Inflammatory macrophage (primary cell): ENCODE data around the gene PCSK5.
"Not testable (repeated sequence)": the region's sequence is repeated elsewhere in the genome, so short reads cannot be mapped to it uniquely, and the experiment has no call there.

Experiments used
- DNase-seq, 2 donors: peaks; one replicate each; pipeline ENCODE4 v3.0.0-alpha.2; 2020 to 2022
- total RNA-seq, 18 experiments: gene quantifications; one replicate each; lab custom pipeline; 2026; ENCODE audit warnings: mixed read lengths in 6 of 18, inconsistent platforms in 2 of 18; lab: John Stamatoyannopoulos, UW

Gene PCSK5
- 14.3 to 44.6 (median 25.9) reads per million in 18 experiments for total RNA-seq

- DNase-seq, result peak; percentile 91 to 92
These were observed at the start of gene PCSK5 for GRCh38 chr9:75890472-75891276. Gene PCSK5 (plus strand): TSS chr9:75890673. CDS start chr9:75891182, 509 bp downstream.

DNA sequence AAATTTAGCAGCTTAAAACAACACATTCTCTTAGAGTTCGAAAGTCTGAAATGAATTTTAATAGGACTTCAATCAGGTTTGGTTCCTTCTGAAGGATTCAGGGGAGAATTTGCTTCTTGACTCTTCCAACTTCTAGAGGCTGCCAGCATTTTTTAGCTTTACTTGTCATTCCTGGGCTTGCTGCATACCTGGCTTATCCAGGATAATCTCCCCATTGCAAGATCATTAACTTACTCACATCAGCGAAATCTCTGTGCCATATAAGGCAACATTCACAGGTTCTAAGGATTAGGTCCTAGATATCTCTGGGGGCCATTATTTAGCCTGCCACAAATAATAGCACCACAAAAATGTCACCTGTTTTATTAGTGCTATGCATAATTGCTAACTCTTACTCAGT is 46.2 kb upstream of the PCSK5 start:
- no peak for DNase-seq

DNA sequence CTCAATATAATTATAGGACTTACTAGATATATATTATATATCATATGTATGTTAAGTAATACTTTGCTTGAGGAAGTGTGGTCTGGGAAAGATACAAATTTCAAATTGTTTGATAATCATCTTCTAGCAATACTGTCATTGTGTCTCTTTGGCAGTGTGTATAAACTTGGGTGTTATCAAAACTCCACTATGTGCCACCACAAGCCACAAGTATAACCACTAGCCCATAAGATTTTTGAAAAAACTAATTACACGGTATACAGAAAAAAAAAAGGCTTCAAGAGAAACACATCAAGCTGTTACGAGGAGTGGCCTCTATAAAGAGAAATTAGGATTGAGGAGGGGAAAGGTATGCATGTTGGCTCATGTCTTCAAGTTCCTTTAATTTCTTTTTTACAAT is 44.7 kb upstream of the PCSK5 start:
- no peak for DNase-seq

DNA sequence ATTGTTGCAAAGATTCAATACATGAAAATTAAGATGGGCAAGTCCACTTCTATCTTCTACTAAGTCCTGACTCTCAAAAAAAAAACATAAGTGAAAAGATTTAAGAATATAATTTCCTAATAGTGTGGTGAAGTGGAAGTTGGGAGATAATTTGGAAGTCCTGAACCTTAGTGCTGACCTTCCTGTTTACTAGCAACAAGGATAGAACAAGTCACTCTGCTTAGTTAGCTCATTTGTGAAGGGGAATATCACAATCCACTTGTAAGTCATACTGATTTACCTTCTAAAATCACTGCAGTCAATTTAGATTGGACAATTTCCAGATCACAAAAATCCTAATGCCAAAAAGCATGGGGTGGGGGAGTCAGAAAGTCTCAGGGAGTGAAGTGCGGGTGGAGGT is 43.4 kb upstream of the PCSK5 start:
- no peak for DNase-seq

DNA sequence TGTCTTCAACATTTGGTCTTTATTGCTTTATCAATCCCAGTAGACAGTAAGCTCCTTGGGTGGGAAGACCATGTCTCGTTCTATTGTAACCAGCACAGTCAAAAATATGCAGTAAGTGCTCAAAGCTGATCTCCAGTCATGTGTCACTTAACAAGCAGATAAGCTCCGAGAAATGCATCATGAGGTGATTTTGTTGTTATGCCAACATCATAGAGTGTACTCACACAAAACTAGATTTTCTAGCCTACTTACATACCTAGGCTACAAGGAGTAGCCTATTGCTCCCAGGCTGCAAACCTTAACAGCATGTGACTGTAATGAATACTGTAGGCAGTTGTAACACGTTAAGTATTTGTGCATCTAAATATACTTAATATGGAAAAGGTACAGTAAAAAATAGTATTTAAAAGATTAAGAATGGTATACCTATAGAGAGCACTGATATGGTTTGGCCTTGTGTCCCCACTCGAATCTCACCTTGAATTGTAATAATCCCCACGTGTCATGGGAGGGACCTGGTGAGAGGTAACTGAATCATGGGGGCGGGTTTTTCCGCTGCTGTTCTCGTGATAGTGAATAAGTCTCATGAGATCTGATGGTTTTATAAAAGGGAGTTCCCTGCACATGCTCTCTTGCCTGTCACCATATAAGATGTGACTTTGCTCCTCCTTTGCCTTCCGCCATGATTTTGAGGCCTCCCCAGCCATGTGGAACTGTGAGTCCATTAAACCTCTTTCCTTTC is 39.8 kb upstream of the PCSK5 start:
- DNase-seq, result no peak

DNA sequence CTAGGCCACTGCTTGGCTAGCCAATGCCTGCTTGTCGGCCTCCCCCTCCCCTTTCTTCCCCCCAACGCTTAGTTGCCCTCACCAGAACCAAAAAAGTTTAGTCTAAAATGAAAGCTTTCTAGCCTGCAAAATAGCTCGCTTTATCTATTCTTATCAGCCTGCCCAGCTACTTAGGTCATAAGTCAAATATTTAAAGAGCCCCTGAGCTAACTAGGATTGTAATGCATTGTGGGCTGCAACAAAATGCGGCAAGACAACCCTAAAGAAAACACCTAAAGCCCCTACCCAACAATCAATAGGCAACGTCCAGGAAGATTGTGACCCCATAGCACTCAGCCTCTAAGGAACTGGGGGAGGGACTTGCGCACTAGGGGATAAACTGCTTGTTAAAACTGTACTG is 38.6 kb upstream of the PCSK5 start:
- DNase-seq, result no peak

- DNase-seq, result no peak
These were observed 37.7 kb upstream of the PCSK5 start for GRCh38 chr9:75852746-75853145.

DNA sequence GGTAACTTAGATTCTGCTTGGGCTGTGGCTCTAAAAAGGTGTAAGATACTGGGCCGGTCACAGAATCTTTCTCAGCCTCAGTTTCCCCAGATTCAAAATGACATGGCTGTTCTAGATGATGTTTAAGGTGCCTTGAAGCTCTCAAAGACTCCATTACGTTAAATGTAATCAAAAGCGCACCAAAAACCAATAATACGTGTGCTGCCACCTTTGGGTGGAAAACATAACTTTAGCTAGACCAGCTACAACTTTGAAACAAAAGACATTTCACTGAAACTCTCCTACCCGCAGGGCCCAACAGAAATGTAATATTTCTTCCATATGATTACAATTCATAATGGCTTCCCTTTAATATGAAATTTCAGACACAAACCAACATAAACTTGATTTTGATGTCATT is 35.0 kb upstream of the PCSK5 start:
- peak in 1 of 2 donors; percentile 19 for DNase-seq

- no peak for DNase-seq
These were observed 31.9 kb upstream of the PCSK5 start for GRCh38 chr9:75858497-75859092.

DNA sequence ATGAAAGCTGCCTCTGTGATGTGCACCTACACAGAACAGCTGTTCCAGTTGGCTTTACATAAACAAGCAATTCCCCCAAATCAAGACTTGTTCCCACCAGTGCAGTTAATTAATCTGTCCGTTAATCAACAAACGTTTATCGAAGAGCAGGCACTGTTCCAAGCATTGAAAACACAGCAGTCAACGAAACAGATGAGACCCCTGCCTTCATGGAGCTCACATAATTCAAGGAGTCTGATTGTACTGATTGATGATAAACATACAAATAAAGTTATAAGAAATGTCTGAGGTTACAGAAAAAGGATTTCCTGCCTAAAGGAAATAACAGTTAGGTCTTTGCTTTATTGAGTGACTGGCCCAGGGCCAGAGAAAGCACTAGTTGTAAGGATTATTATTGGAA is 26.2 kb upstream of the PCSK5 start:
- DNase-seq, result no peak

GRCh38 chr9:75866273-75866871 is 24.1 kb upstream of the PCSK5 start:
- peak; percentile 81 to 87 for DNase-seq

- not testable (repeated sequence) for DNase-seq
These were observed 21.9 kb upstream of the PCSK5 start for GRCh38 chr9:75868526-75868925.

GRCh38 chr9:75869236-75869635 is 21.2 kb upstream of the PCSK5 start:
- peak; percentile 82 to 93 for DNase-seq

DNA sequence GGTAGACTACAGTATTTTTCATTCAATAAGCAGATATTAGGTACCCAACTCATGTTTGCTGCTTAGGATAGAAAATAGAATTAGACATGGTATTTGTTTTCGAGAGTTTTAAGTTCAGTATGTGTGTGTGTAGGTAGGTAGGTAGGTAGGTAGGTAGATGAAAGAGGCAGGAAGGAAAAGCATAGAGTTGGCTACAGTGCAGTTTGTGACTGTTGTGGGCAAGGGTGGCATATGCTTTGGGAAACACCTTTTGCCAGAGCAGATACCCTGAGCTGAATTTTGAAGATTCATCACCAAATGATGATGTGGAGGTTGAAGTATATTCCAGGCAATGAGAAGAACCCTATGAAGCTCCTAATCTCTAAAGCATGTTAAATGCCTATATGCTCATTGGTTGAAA is 20.0 kb upstream of the PCSK5 start:
- DNase-seq, result no peak

DNA sequence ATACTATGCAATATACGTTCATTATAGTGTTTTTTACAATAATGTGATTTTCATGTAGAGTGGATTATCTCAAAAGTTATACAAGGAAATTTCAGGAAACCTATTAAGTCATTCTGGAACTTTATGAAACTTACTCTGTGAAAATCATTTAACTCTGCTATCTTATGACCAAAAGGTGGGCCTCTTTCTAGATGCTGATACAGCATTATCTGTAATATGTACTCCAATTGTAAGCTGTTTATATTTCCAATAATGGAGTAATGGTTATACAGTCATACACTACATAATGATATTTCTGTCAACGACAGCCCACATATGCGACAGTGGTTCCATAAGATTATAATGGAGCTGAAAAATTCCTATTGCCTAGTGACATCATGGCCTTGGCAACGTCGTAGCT is 18.8 kb upstream of the PCSK5 start:
- no peak for DNase-seq

- DNase-seq, result peak; percentile 80 to 89
These were observed 16.8 kb upstream of the PCSK5 start for GRCh38 chr9:75873712-75874111.

GRCh38 chr9:75876999-75877640 is 13.4 kb upstream of the PCSK5 start:
- peak; percentile 76 to 81 for DNase-seq

DNA sequence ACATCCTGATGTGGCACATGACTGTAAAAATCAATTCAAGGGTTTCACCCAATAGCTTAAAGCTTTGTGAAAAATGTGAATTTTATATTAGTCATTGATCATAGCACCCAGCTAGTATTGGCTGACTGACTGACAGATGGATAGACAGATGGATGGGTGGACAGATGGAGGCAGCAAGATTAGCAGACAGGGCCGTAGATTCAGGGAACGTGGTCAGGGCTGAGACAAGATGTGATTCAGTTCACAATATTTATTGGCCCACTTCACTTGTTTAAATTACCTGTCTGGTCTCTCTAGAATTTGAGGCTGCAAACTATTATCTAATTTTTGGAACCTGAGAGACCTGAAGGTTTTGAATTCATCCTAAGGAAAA is 12.0 kb upstream of the PCSK5 start:
- no peak for DNase-seq

DNA sequence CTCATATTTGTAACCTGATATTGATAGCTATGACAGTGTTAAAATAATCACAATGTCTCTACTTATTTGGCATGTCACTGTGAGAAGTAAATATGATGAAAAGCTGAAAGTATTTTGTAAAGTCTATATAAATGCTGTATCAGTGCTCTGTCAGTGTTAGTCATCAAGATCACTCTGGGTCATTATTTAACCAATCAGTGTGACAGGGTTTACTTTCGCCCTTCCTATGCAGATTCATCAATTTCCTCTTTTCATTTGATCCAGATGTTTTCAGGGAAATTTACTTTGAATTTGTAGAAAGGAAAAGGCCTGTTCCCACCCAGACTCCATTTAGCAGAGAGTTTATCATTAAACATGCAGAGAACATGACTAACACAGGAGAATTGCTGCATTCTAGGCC is 9.9 kb upstream of the PCSK5 start:
- peak; percentile 28 to 56 for DNase-seq

DNA sequence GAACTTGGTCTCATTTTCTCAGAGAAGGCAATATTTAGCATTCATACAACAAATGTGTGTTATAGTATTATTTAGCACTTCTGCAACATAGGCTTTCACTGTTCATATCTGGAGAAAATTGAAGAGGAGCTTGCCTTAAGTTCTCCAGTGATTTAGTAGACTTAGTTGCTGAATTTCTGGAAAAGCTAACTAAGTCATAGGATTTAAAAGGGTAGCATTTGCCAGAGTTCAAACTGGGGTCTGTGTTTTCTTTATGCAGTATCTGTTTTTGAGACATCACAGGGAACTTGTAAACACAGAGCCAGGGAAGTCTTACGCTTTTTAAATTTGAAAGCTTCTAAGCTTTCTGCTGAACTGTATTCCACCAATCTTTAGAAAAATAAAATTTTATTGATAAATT is 8.7 kb upstream of the PCSK5 start:
- no peak for DNase-seq

DNA sequence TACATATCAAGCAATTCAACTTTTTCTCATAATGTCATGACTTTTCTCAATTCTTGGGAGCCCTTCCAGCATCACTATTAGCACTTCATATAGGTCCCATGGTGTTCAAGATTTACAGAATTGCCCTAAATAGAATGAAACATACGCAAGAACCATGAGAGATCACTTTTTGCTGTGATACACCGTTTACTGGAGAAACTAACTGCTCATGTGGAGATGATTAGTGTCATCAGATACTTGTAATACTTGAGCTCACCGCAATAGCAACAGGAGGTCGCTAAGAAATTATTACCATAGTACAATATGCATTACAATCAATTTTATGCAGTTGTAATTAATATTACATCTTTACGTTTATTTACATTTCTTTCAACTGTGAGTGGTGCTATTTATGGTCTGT is 4.8 kb upstream of the PCSK5 start:
- no peak for DNase-seq

GRCh38 chr9:75889577-75889976 is 896 bp upstream of the PCSK5 start:
- DNase-seq, result peak in 1 of 2 donors; percentile 32
